Measurements from ENCODE around the gene FRMD4A. TPM values are rescaled to one million over a fixed set of nuclear protein-coding genes. Genes with fewer than 3 reads are reported as not detected.

FRMD4A gene
- total and polyA plus RNA-seq, 2 of the 4 experiments (the other 2 are of a cell fraction), result 30.3 to 68.8 TPM

DNA sequence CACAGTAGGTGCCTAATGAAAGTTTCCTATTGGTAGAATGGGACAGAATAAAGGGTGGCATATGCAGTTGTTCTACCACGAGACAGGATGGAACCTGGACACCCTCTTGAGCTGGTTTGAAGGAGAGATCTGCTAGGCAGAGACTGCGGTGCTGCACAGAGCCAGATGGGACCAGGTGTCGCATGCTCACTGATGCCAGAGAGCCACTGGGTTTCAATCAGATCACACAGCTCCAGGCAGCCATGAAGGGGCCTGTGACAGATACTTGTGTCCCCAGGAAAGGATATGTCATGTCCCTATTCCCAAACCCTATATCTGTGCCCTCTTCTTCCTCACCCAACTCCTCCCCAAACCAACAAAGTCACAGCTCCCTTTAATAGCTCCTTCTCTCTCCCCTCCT is 508.2 kb downstream of the FRMD4A start:
- intact Hi-C loops (cut with micrococcal nuclease), result no loop called here
- WGBS, 2 experiments (ENCODE audit: extremely low coverage in 2 of 2, insufficient read length in 1 of 2), result 100% methylated on average over 1 of the region's 3 CpGs; no CpG with 5 or more reads in 1 of the 2 experiments
- H2BK5ac ChIP-seq (ENCODE audit: low read depth, low read length, poor library complexity, severe bottlenecking), result no peak overlapping the region
- ChIA-PET CTCF (no interaction called here), POLR2A (ENCODE audit: unreplicated experiment) (no interaction called here)
- no peak overlapping the region for H3K23ac ChIP-seq (ENCODE audit: low read depth, low read length)
- H3K14ac ChIP-seq (replicated peaks; ENCODE audit: low read depth, low read length), result no peak overlapping the region
- ATAC-seq (ENCODE audit: low read depth) (no peak), DNase-seq (no peak)
- no peak overlapping the region for H3K4me3 ChIP-seq (ENCODE audit: insufficient read depth, low read depth, low read length)
- no peak overlapping the region for H4K91ac ChIP-seq (ENCODE audit: insufficient read depth, low read depth, low read length)
- H3K18ac ChIP-seq (ENCODE audit: low read depth, low read length), result no peak overlapping the region
- H3K27me3 ChIP-seq (ENCODE audit: control insufficient read depth, insufficient read depth, low read length), result no peaks in the 10 kb centered on the region
- no peak overlapping the region for H3K9ac ChIP-seq (ENCODE audit: low read depth, low read length)
- no peak overlapping the region for H2AFZ ChIP-seq (replicated peaks; ENCODE audit: low read length, poor library complexity)
- H3K79me1 ChIP-seq (ENCODE audit: low read depth in 1 of 2, low read length in 2 of 2), result peaks cover 8 to 56% of the 10 kb centered on the region in 2 experiments
- H4K5ac ChIP-seq (ENCODE audit: low read depth, low read length), result no peak overlapping the region
- H4K8ac ChIP-seq (ENCODE audit: low read depth in 2 of 2, low read length in 2 of 2), result no peak overlapping the region
- no peak overlapping the region for H3K4me2 ChIP-seq (ENCODE audit: low read depth, low read length)
- H3K9me1 ChIP-seq (ENCODE audit: insufficient read depth, low read length), result peaks cover 9% of the 10 kb centered on the region; the same call in 1 of the 2 replicates
- H3K4me1 ChIP-seq (ENCODE audit: control insufficient read depth, insufficient read depth, low read length), result peaks cover 4% of the 10 kb centered on the region
- TF ChIP-seq RFX5 (IDR thresholded peaks at IDR 0.05; ENCODE audit: low read depth, low read length), result no peak
- no peak for TF ChIP-seq NFE2L2 (IDR thresholded peaks at IDR 0.05; ENCODE audit: low read depth, low read length)
- no peak for TF ChIP-seq MAFK (IDR thresholded peaks at IDR 0.05; ENCODE audit: low read depth, low read length)
- TF ChIP-seq MXI1 (IDR thresholded peaks at IDR 0.05; ENCODE audit: borderline replicate concordance, low read depth, low read length), result no peak
- no peak for TF ChIP-seq POLR2A (IDR thresholded peaks at IDR 0.05; ENCODE audit: low read depth, low read length)
- no peak for TF ChIP-seq CHD1 (IDR thresholded peaks at IDR 0.05; ENCODE audit: low read depth, low read length)
- no peak for TF ChIP-seq RAD21 (IDR thresholded peaks at IDR 0.05; ENCODE audit: low read length)
- TF ChIP-seq, protein P1, sequence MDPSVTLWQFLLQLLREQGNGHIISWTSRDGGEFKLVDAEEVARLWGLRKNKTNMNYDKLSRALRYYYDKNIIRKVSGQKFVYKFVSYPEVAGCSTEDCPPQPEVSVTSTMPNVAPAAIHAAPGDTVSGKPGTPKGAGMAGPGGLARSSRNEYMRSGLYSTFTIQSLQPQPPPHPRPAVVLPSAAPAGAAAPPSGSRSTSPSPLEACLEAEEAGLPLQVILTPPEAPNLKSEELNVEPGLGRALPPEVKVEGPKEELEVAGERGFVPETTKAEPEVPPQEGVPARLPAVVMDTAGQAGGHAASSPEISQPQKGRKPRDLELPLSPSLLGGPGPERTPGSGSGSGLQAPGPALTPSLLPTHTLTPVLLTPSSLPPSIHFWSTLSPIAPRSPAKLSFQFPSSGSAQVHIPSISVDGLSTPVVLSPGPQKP (IDR thresholded peaks at IDR 0.05; ENCODE audit: borderline replicate concordance, low read depth, low read length), result no peak
- no peak for TF ChIP-seq RCOR1 (IDR thresholded peaks at IDR 0.05; ENCODE audit: insufficient replicate concordance, low read length)
- TF ChIP-seq MAZ (IDR thresholded peaks at IDR 0.05; ENCODE audit: borderline replicate concordance, low read depth, low read length), result no peak
- TF ChIP-seq, protein P2, sequence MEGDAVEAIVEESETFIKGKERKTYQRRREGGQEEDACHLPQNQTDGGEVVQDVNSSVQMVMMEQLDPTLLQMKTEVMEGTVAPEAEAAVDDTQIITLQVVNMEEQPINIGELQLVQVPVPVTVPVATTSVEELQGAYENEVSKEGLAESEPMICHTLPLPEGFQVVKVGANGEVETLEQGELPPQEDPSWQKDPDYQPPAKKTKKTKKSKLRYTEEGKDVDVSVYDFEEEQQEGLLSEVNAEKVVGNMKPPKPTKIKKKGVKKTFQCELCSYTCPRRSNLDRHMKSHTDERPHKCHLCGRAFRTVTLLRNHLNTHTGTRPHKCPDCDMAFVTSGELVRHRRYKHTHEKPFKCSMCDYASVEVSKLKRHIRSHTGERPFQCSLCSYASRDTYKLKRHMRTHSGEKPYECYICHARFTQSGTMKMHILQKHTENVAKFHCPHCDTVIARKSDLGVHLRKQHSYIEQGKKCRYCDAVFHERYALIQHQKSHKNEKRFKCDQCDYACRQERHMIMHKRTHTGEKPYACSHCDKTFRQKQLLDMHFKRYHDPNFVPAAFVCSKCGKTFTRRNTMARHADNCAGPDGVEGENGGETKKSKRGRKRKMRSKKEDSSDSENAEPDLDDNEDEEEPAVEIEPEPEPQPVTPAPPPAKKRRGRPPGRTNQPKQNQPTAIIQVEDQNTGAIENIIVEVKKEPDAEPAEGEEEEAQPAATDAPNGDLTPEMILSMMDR (conservative IDR thresholded peaks at IDR 0.05; ENCODE audit: low read depth, low read length), result no peak
- TF ChIP-seq, protein P3, sequence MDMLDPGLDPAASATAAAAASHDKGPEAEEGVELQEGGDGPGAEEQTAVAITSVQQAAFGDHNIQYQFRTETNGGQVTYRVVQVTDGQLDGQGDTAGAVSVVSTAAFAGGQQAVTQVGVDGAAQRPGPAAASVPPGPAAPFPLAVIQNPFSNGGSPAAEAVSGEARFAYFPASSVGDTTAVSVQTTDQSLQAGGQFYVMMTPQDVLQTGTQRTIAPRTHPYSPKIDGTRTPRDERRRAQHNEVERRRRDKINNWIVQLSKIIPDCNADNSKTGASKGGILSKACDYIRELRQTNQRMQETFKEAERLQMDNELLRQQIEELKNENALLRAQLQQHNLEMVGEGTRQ (IDR thresholded peaks at IDR 0.05; ENCODE audit: low read depth, low read length), result no peak
- no peak for TF ChIP-seq BHLHE40 (IDR thresholded peaks at IDR 0.05; ENCODE audit: low read depth, low read length)
- no peak for TF ChIP-seq FOS (IDR thresholded peaks at IDR 0.05; ENCODE audit: low read depth, low read length)
- no peak for TF ChIP-seq SMC3 (IDR thresholded peaks at IDR 0.05; ENCODE audit: low read depth, low read length)
- TF ChIP-seq CEBPB (IDR thresholded peaks at IDR 0.05; ENCODE audit: low read depth, low read length), result no peak
- H3K4ac ChIP-seq (ENCODE audit: low read depth, low read length), result no peak overlapping the region
- in situ Hi-C loops (cut with MboI; ENCODE audit: low sequenced_read_pairs), result no loop called here
- no peak overlapping the region for H2AK9ac ChIP-seq (replicated peaks; ENCODE audit: low read depth, low read length, poor library complexity)
- no TSS peak for BruUV-seq (replicated peaks)
- peaks cover 3% of the 10 kb centered on the region for H4K20me1 ChIP-seq (ENCODE audit: insufficient read depth, low read length)
- no peak overlapping the region for H3K27ac ChIP-seq (ENCODE audit: insufficient read depth, low read length)
- H3K36me3 ChIP-seq (ENCODE audit: control insufficient read depth, insufficient read depth, low read length), result no peaks in the 10 kb centered on the region
- no peak overlapping the region for H3K56ac ChIP-seq (ENCODE audit: extremely low read depth, insufficient read depth, low read length)
- H2AK5ac ChIP-seq (ENCODE audit: low read depth, low read length), result no peak overlapping the region
- no peak overlapping the region for H2BK20ac ChIP-seq (ENCODE audit: low read depth, low read length)
- no peaks in the 10 kb centered on the region for H3K9me3 ChIP-seq (ENCODE audit: control insufficient read depth, insufficient read depth, low read length)
- dilution Hi-C loops (cut with HindIII; ENCODE audit: low sequenced_read_pairs, unreplicated experiment), result no loop called here
- no peak overlapping the region for H2BK120ac ChIP-seq (ENCODE audit: low read depth, low read length)
- no peak overlapping the region for H2BK15ac ChIP-seq (ENCODE audit: low read depth, low read length)

All from IMR-90 (cell line).